Heart left ventricle (tissue), 13 donors: ENCODE data around the gene SLC30A7.

Source experiments
- POLR2A ChIP-seq, 2 donors: fragments of 450-650 bp; IDR thresholded peaks; one replicate each; pipeline ENCODE4 v1.6.1; 2017; ENCODE audit warnings: antibody characterized with exemption in 2 of 2, mild to moderate bottlenecking in 2 of 2, moderate library complexity in 2 of 2
- TF ChIP-seq, protein P1 (sequence below), 12 donors: fragments of 200-600 bp; sonication (generic) in 4 of 12; IDR thresholded peaks; one replicate each; pipeline versions ENCODE4 v1.5.0 to v1.8.0; 2018 to 2022; ENCODE audit warnings: antibody characterized with exemption in 12 of 12, mild to moderate bottlenecking in 5 of 12
- donor health status: ischemic (EF 13 %, LVEDD 7.1; RV severe dilation, severe dysfunction).
- donor health status: DM: no; HTN: yes; CAD: no.
- donor health status: DM: no; HTN: no; CAD: no.
- donor health status: ischemic (EF 25% LVEDD 6.9; RV normal size, moderate dysfunction).
- donor health status: ischemic (EF 25% LVEDD 5.7; RV mildly dilated, moderate dysfunction).
- donor health status: ischemic (EF 35%, LVEDD 5.7; RV mildly dilated, moderate dysfunction).
- donor health status: nonischemic (EF 11% LVEDD 7.7; RV severe dilation, severe dysfunction).
- donor health status: DM: yes; HTN: yes; CAD: no.
- donor health status: PGD.
- donor health status: ischemic (EF 29% LVEDD 5.4; RV normal size, mild dysfunction).
- donor health status: nonischemic (EF 23%, LVEDD 6.1; RV moderate dilation, normal function).

- TF ChIP-seq, protein P1, sequence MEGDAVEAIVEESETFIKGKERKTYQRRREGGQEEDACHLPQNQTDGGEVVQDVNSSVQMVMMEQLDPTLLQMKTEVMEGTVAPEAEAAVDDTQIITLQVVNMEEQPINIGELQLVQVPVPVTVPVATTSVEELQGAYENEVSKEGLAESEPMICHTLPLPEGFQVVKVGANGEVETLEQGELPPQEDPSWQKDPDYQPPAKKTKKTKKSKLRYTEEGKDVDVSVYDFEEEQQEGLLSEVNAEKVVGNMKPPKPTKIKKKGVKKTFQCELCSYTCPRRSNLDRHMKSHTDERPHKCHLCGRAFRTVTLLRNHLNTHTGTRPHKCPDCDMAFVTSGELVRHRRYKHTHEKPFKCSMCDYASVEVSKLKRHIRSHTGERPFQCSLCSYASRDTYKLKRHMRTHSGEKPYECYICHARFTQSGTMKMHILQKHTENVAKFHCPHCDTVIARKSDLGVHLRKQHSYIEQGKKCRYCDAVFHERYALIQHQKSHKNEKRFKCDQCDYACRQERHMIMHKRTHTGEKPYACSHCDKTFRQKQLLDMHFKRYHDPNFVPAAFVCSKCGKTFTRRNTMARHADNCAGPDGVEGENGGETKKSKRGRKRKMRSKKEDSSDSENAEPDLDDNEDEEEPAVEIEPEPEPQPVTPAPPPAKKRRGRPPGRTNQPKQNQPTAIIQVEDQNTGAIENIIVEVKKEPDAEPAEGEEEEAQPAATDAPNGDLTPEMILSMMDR (IDR thresholded peaks at IDR 0.05), result no peak
- no peak for TF ChIP-seq POLR2A (IDR thresholded peaks at IDR 0.05)
Measured at GRCh38 chr1:100953960-100954730, 58.3 kb downstream of the SLC30A7 start.
